Ramos (cell line): ENCODE results near the gene SPRING1.

Source experiments
- in situ Hi-C: fragments of 300-500 bp; cut with MboI; formaldehyde crosslinking; loops from one replicate; pipeline ENCODE4 v1.14.3; 2022; ENCODE audit warnings: low sequenced_read_pairs; ENCODE audit not compliant: unreplicated experiment

SPRING1 gene

GRCh38 chr12:116689521-116689920 is 48.3 kb downstream of the SPRING1 start:
- in situ Hi-C loops, result no loop called here
